Stimulated activated CD4-positive, alpha-beta T cell treated with anti-CD3 and anti-CD28 coated beads, Interleukin-4, amount 100 ng/mL, for 48 hours (primary cell): ENCODE results near the gene GPC6.

Experiments
- DNase-seq, 2 donors: peaks; one replicate each; pipeline ENCODE4 v3.0.0-alpha.2; 2020; ENCODE audit warnings: low read depth in 2 of 2

The GPC6 gene

GRCh38 chr13:94408314-94409036 lies 1181.9 kb downstream of the GPC6 start:
- DNase-seq, result no peak

GRCh38 chr13:94411747-94412146 lies 1185.1 kb downstream of the GPC6 start:
- DNase-seq, result no peak

- no peak for DNase-seq
Measured at GRCh38 chr13:94412870-94413597, 1186.4 kb downstream of the GPC6 start.

GRCh38 chr13:94413598-94413944 lies 1187.0 kb downstream of the GPC6 start:
- DNase-seq, result no peak

- DNase-seq, result no peak
Measured at GRCh38 chr13:94414141-94414540, 1187.5 kb downstream of the GPC6 start.

- no peak for DNase-seq
Measured at GRCh38 chr13:94414708-94415107, 1188.1 kb downstream of the GPC6 start.

- DNase-seq, result no peak
Measured at GRCh38 chr13:94415500-94416237, 1189.1 kb downstream of the GPC6 start.

- DNase-seq, result no peak
Measured at GRCh38 chr13:94416454-94417080, 1190.0 kb downstream of the GPC6 start.

GRCh38 chr13:94417294-94417693 lies 1190.7 kb downstream of the GPC6 start:
- DNase-seq, result no peak

- DNase-seq, result peak in 1 of 2 donors; percentile 25
Measured at GRCh38 chr13:94419304-94419924, 1192.8 kb downstream of the GPC6 start.

- no peak for DNase-seq
Measured at GRCh38 chr13:94419925-94420305, 1193.3 kb downstream of the GPC6 start.

- no peak for DNase-seq
Measured at GRCh38 chr13:94427313-94427953, 1200.8 kb downstream of the GPC6 start.

- no peak for DNase-seq
Measured at GRCh38 chr13:94431574-94431973, 1205.0 kb downstream of the GPC6 start.

GRCh38 chr13:94431987-94432386 lies 1205.4 kb downstream of the GPC6 start:
- DNase-seq, result no peak

- DNase-seq, result no peak
Measured at GRCh38 chr13:94433055-94433961, 1206.7 kb downstream of the GPC6 start.

GRCh38 chr13:94435604-94436226 lies 1209.1 kb downstream of the GPC6 start:
- no peak for DNase-seq

- DNase-seq, result no peak
Measured at GRCh38 chr13:94444826-94445225, 1218.2 kb downstream of the GPC6 start.

GRCh38 chr13:94454334-94454733 lies 1227.7 kb downstream of the GPC6 start:
- DNase-seq, result no peak

GRCh38 chr13:94454906-94455305 lies 1228.3 kb downstream of the GPC6 start:
- peak in 1 of 2 donors; percentile 12 for DNase-seq

- DNase-seq, result no peak
Measured at GRCh38 chr13:94455414-94455813, 1228.8 kb downstream of the GPC6 start.
